IMR-90 (cell line): Measurements from ENCODE around the gene RPS28. TPM values are rescaled to one million over a fixed set of nuclear protein-coding genes. Genes with fewer than 3 reads are reported as not detected.

Experiments
- ATAC-seq: fragments of 200-7000 bp; cut with Tn5 transposase; 2 replicates; pipeline ENCODE4 v1.9.1; 2020; ENCODE audit warnings: low read depth, mild to moderate bottlenecking, moderate library complexity
- BruUV-seq: library from RNA; stranded (reverse); fragments of 400-500 nt; replicated peaks from 2 replicates; lab custom pipeline; 2021; lab: Mats Ljungman, UMichigan
- CTCF ChIA-PET: fragments of 300-600 bp; formaldehyde crosslinking; extraction: SDS; loops from one replicate; lab custom pipeline; 2021; ENCODE audit warnings: antibody characterized with exemption; lab: Yijun Ruan, JAX
- POLR2A ChIA-PET: fragments of 300-600 bp; sonication (Branson Sonifier 250); formaldehyde crosslinking; loops from one replicate; lab custom pipeline; 2022; ENCODE audit warnings: antibody characterized with exemption; ENCODE audit not compliant: unreplicated experiment; lab: Charles Lee
- DNase-seq: peaks from one replicate; pipeline ENCODE4 v3.0.0; 2013
- H2AFZ ChIP-seq: replicated peaks from 2 replicates; pipeline ENCODE3; 2013; ENCODE audit warnings: low read length, mild to moderate bottlenecking; ENCODE audit not compliant: poor library complexity
- H2AK5ac ChIP-seq: 2 replicates; pipeline ENCODE4 v1.6.1; 2013; ENCODE audit warnings: low read depth, low read length, inconsistent platforms
- H2AK9ac ChIP-seq: replicated peaks from 2 replicates; pipeline ENCODE3; 2013; ENCODE audit warnings: mild to moderate bottlenecking, low read depth, low read length, moderate library complexity; ENCODE audit not compliant: poor library complexity
- H2BK120ac ChIP-seq: 2 replicates; pipeline ENCODE4 v1.6.1; 2013; ENCODE audit warnings: low read depth, low read length, inconsistent platforms
- H2BK15ac ChIP-seq: 3 replicates; pipeline ENCODE4 v1.6.1; 2013; ENCODE audit warnings: low read depth, low read length, inconsistent platforms
- H2BK20ac ChIP-seq: 2 replicates; pipeline ENCODE4 v1.6.1; 2013; ENCODE audit warnings: low read depth, mild to moderate bottlenecking, inconsistent platforms, low read length, moderate library complexity
- H2BK5ac ChIP-seq: 2 replicates; pipeline ENCODE4 v1.6.1; 2013; ENCODE audit warnings: mild to moderate bottlenecking, low read depth, low read length, inconsistent platforms; ENCODE audit not compliant: poor library complexity, severe bottlenecking
- H3K14ac ChIP-seq: replicated peaks from 2 replicates; pipeline ENCODE4 v1.6.1; 2013; ENCODE audit warnings: low read depth, low read length, inconsistent platforms
- H3K18ac ChIP-seq: 2 replicates; pipeline ENCODE4 v1.6.1; 2013; ENCODE audit warnings: low read depth, low read length, control low read depth
- H3K23ac ChIP-seq: 2 replicates; pipeline ENCODE4 v1.6.1; 2013; ENCODE audit warnings: low read depth, low read length, inconsistent platforms
- H3K27ac ChIP-seq: 2 replicates; pipeline ENCODE4 v1.5.1; 2013; ENCODE audit warnings: mild to moderate bottlenecking, control low read depth, low read length; ENCODE audit not compliant: insufficient read depth
- H3K27me3 ChIP-seq: 2 replicates; pipeline ENCODE4 v1.6.1; 2013; ENCODE audit warnings: low read length; ENCODE audit not compliant: control insufficient read depth, insufficient read depth
- H3K36me3 ChIP-seq: 2 replicates; pipeline ENCODE4 v1.6.1; 2013; ENCODE audit warnings: low read length, mixed read lengths; ENCODE audit not compliant: control insufficient read depth, insufficient read depth
- H3K4ac ChIP-seq: 2 replicates; pipeline ENCODE4 v1.6.1; 2013; ENCODE audit warnings: low read depth, low read length, inconsistent platforms
- H3K4me1 ChIP-seq: 2 replicates; pipeline ENCODE4 v1.6.1; 2013; ENCODE audit warnings: low read length, mixed read lengths; ENCODE audit not compliant: control insufficient read depth, insufficient read depth
- H3K4me2 ChIP-seq: 2 replicates; pipeline ENCODE4 v1.6.1; 2013; ENCODE audit warnings: low read depth, mild to moderate bottlenecking, control low read depth, low read length, moderate library complexity
- H3K4me3 ChIP-seq: 2 replicates; pipeline ENCODE4 v1.5.1; 2013; ENCODE audit warnings: low read depth, mild to moderate bottlenecking, control low read depth, low read length, moderate library complexity; ENCODE audit not compliant: insufficient read depth
- H3K56ac ChIP-seq: 2 replicates; pipeline ENCODE4 v1.6.1; 2013; ENCODE audit warnings: low read length, inconsistent platforms; ENCODE audit not compliant: insufficient read depth; ENCODE audit errors: extremely low read depth
- H3K79me1 ChIP-seq, 2 experiments: 2 replicates each; pipeline ENCODE4 v1.6.1; 2013; ENCODE audit warnings: low read length in 2 of 2, inconsistent platforms in 1 of 2, low read depth in 1 of 2
- H3K9ac ChIP-seq: 2 replicates; pipeline ENCODE4 v1.6.1; 2013; ENCODE audit warnings: low read depth, low read length, control low read depth
- H3K9me1 ChIP-seq: 2 replicates; pipeline ENCODE4 v1.6.1; 2013; ENCODE audit warnings: low read length, inconsistent platforms; ENCODE audit not compliant: insufficient read depth
- H3K9me3 ChIP-seq: 2 replicates; pipeline ENCODE4 v1.6.1; 2013; ENCODE audit warnings: low read length; ENCODE audit not compliant: control insufficient read depth, insufficient read depth
- H4K20me1 ChIP-seq: 2 replicates; pipeline ENCODE4 v1.6.1; 2013; ENCODE audit warnings: low read length, inconsistent platforms; ENCODE audit not compliant: insufficient read depth
- H4K5ac ChIP-seq: 2 replicates; pipeline ENCODE4 v1.6.1; 2013; ENCODE audit warnings: mild to moderate bottlenecking, low read depth, low read length, control low read depth
- H4K8ac ChIP-seq, 2 experiments: 2 replicates each; pipeline ENCODE4 v1.6.1; 2013; ENCODE audit warnings: low read depth in 2 of 2, low read length in 2 of 2, control low read depth in 1 of 2, inconsistent platforms in 1 of 2
- H4K91ac ChIP-seq: 2 replicates; pipeline ENCODE4 v1.6.1; 2013; ENCODE audit warnings: low read depth, low read length, inconsistent platforms; ENCODE audit not compliant: insufficient read depth
- BHLHE40 ChIP-seq: fragments of 150-350 bp; IDR thresholded peaks from 2 replicates; pipeline ENCODE4 v1.6.1; 2016; ENCODE audit warnings: mild to moderate bottlenecking, low read depth, low read length
- CEBPB ChIP-seq: IDR thresholded peaks from 2 replicates; pipeline ENCODE4 v1.6.1; 2012; ENCODE audit warnings: low read depth, low read length, improper control_type of control experiment
- CHD1 ChIP-seq: IDR thresholded peaks from 2 replicates; pipeline ENCODE4 v1.6.1; 2012; ENCODE audit warnings: low read depth, low read length, improper control_type of control experiment
- FOS ChIP-seq: fragments of 150-350 bp; IDR thresholded peaks from 2 replicates; pipeline ENCODE4 v1.6.1; 2016; ENCODE audit warnings: low read depth, low read length
- MAFK ChIP-seq: IDR thresholded peaks from 2 replicates; pipeline ENCODE4 v1.6.1; 2012; ENCODE audit warnings: low read depth, low read length, improper control_type of control experiment
- MAZ ChIP-seq: IDR thresholded peaks from 2 replicates; pipeline ENCODE4 v1.6.1; 2012; ENCODE audit warnings: low read depth, mild to moderate bottlenecking, low read length, improper control_type of control experiment, moderate library complexity, borderline replicate concordance
- MXI1 ChIP-seq: IDR thresholded peaks from 2 replicates; pipeline ENCODE4 v1.6.1; 2012; ENCODE audit warnings: low read depth, mild to moderate bottlenecking, low read length, moderate library complexity, borderline replicate concordance
- NFE2L2 ChIP-seq: fragments of 150-350 bp; IDR thresholded peaks from 2 replicates; pipeline ENCODE4 v1.6.1; 2016; ENCODE audit warnings: low read depth, mild to moderate bottlenecking, low read length
- POLR2A ChIP-seq: IDR thresholded peaks from 2 replicates; pipeline ENCODE4 v1.6.1; 2012; ENCODE audit warnings: mild to moderate bottlenecking, low read depth, low read length
- RAD21 ChIP-seq: IDR thresholded peaks from 2 replicates; pipeline ENCODE4 v1.6.1; 2012; ENCODE audit warnings: low read length, improper control_type of control experiment
- RCOR1 ChIP-seq: IDR thresholded peaks from 2 replicates; pipeline ENCODE4 v1.6.1; 2012; ENCODE audit warnings: mild to moderate bottlenecking, low read length, improper control_type of control experiment; ENCODE audit not compliant: insufficient replicate concordance
- RFX5 ChIP-seq: IDR thresholded peaks from 2 replicates; pipeline ENCODE4 v1.8.0; 2012; ENCODE audit warnings: low read depth, mild to moderate bottlenecking, low read length, moderate library complexity
- SMC3 ChIP-seq: fragments of 150-350 bp; IDR thresholded peaks from 2 replicates; pipeline ENCODE4 v1.6.1; 2016; ENCODE audit warnings: low read depth, mild to moderate bottlenecking, antibody characterized with exemption, low read length, moderate library complexity
- WGBS, 2 experiments: methylation state at CpG; one replicate each; pipeline versions ENCODE4 v1.1.5 to v1.1.7; 2013; ENCODE audit warnings: missing lambda C conversion rate in 2 of 2; ENCODE audit not compliant: insufficient read length in 1 of 2; ENCODE audit errors: extremely low coverage in 2 of 2; 5-methylcytosine and 5-hydroxymethylcytosine counted together
- dilution Hi-C: fragments of 300-500 bp; cut with HindIII; formaldehyde crosslinking; loops from one replicate; pipeline ENCODE4 v1.14.3; 2018; ENCODE audit warnings: low sequenced_read_pairs; ENCODE audit not compliant: unreplicated experiment
- in situ Hi-C: fragments of 300-500 bp; cut with MboI; formaldehyde crosslinking; loops from 3 replicates; pipeline ENCODE4 v1.14.3; 2019; ENCODE audit warnings: low sequenced_read_pairs, inconsistent platforms, mixed read lengths
- intact Hi-C: fragments of 100-400 bp; cut with micrococcal nuclease; formaldehyde crosslinking; loops from 2 replicates; pipeline ENCODE4 v1.10.0; 2022
- polyA plus RNA-seq, 3 experiments: library from polyadenylated mRNA; depleted of rRNA; stranded (reverse); fragments of >200 nt; gene quantifications; 2 replicates each; pipeline ENCODE4 v1.2.3, GENCODE V29; 2012; ENCODE audit warnings: low replicate concordance in 1 of 3
- total RNA-seq: library from RNA; depleted of rRNA; stranded (reverse); fragments of >200 nt; gene quantifications from 2 replicates; pipeline ENCODE4 v1.2.3, GENCODE V29; 2012
- TF ChIP-seq, protein P1 (sequence below): fragments of 150-350 bp; IDR thresholded peaks from 2 replicates; pipeline ENCODE4 v1.6.1; 2017; ENCODE audit warnings: mild to moderate bottlenecking, antibody characterized with exemption, low read length, low read depth
- TF ChIP-seq, protein P2 (sequence below): fragments of 150-350 bp; IDR thresholded peaks from 2 replicates; pipeline ENCODE4 v1.6.1; 2016; ENCODE audit warnings: low read depth, mild to moderate bottlenecking, low read length, moderate library complexity, borderline replicate concordance

The RPS28 gene
- total and polyA plus RNA-seq, 2 of the 4 experiments (the other 2 are of a cell fraction), result 143 to 643 TPM

DNA sequence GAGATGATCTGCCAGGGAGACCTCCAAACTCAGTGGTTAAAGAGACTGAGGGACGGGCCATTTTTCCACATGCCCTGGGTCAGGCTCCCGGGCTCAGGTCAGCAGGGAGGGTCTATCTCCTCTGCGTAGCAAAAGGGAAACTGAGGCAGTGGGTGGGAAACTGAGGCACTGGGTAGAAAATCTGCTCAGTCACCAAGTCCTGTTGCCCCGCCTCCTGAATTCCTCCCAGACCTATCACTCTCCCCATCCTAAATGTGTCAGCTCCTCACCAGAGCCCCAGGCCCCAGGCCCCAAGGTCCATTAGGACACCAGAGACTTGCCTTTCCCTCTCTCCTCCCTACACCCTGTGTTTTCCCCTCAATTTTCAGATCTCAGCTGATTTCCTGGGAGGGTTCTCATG lies 15.5 kb upstream of the RPS28 start:
- no peak for DNase-seq
- H3K4me3 ChIP-seq, result no peak overlapping the region
- H3K36me3 ChIP-seq, result peaks cover 6% of the 10 kb centered on the region
- in situ Hi-C loops, result no loop called here
- no peak overlapping the region for H2AK5ac ChIP-seq
- no CpG with 5 or more reads among the region's 4 CpGs for WGBS, 2 experiments
- H4K8ac ChIP-seq, result no peak overlapping the region
- ATAC-seq, result no peak
- H3K9ac ChIP-seq, result no peak overlapping the region
- H3K27me3 ChIP-seq, result no peaks in the 10 kb centered on the region
- no peak overlapping the region for H2BK5ac ChIP-seq
- H3K27ac ChIP-seq, result no peak overlapping the region
- no TSS peak for BruUV-seq
- no peak overlapping the region for H3K18ac ChIP-seq
- H4K91ac ChIP-seq, result no peak overlapping the region
- ChIA-PET POLR2A (no interaction called here), CTCF (no interaction called here)
- H3K4me2 ChIP-seq, result no peak overlapping the region
- H3K14ac ChIP-seq, result no peak overlapping the region
- peaks cover 6 to 22% of the 10 kb centered on the region in 2 experiments; a peak in 3 of 4 replicates for H3K79me1 ChIP-seq
- H3K9me1 ChIP-seq, result peaks cover 3% of the 10 kb centered on the region
- H2BK120ac ChIP-seq, result no peak overlapping the region
- H2AK9ac ChIP-seq, result peak overlapping the region; percentile 42
- no peak overlapping the region for H2BK15ac ChIP-seq
- dilution Hi-C loops, result no loop called here
- H2AFZ ChIP-seq, result no peak overlapping the region
- no peak overlapping the region for H3K23ac ChIP-seq
- no peaks in the 10 kb centered on the region for H3K9me3 ChIP-seq
- H3K56ac ChIP-seq, result no peak overlapping the region
- intact Hi-C loops, result no loop called here
- H4K5ac ChIP-seq, result no peak overlapping the region
- H2BK20ac ChIP-seq, result no peak overlapping the region
- no peak overlapping the region for H3K4ac ChIP-seq
- no peak for TF ChIP-seq POLR2A
- no peak for TF ChIP-seq BHLHE40
- TF ChIP-seq NFE2L2, result no peak
- TF ChIP-seq CEBPB, result no peak
- TF ChIP-seq RCOR1, result no peak
- no peak for TF ChIP-seq FOS
- TF ChIP-seq MAFK, result no peak
- no peak for TF ChIP-seq MXI1
- TF ChIP-seq RAD21, result no peak
- no peak for TF ChIP-seq CHD1
- TF ChIP-seq, protein P1, sequence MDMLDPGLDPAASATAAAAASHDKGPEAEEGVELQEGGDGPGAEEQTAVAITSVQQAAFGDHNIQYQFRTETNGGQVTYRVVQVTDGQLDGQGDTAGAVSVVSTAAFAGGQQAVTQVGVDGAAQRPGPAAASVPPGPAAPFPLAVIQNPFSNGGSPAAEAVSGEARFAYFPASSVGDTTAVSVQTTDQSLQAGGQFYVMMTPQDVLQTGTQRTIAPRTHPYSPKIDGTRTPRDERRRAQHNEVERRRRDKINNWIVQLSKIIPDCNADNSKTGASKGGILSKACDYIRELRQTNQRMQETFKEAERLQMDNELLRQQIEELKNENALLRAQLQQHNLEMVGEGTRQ, result no peak
- no peak for TF ChIP-seq MAZ
- TF ChIP-seq, protein P2, sequence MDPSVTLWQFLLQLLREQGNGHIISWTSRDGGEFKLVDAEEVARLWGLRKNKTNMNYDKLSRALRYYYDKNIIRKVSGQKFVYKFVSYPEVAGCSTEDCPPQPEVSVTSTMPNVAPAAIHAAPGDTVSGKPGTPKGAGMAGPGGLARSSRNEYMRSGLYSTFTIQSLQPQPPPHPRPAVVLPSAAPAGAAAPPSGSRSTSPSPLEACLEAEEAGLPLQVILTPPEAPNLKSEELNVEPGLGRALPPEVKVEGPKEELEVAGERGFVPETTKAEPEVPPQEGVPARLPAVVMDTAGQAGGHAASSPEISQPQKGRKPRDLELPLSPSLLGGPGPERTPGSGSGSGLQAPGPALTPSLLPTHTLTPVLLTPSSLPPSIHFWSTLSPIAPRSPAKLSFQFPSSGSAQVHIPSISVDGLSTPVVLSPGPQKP, result no peak
- no peak for TF ChIP-seq SMC3
- TF ChIP-seq RFX5, result no peak
- H4K20me1 ChIP-seq, result no peaks in the 10 kb centered on the region
- peaks cover 6% of the 10 kb centered on the region for H3K4me1 ChIP-seq
